Uterus (tissue), 2 donors: ENCODE measurements around the gene PAM.

Experiments
- CTCF ChIP-seq, 4 experiments: fragments of 200-600 bp in 2 of 4; fragments of 450-650 bp in 2 of 4; sonication (generic) in 2 of 4; IDR thresholded peaks; one replicate each; pipeline ENCODE4 v1.5.1; 2016 to 2019; ENCODE audit warnings: antibody characterized with exemption in 4 of 4, mild to moderate bottlenecking in 2 of 4, moderate library complexity in 1 of 4
- POLR2A ChIP-seq, 2 donors: fragments of 450-650 bp; IDR thresholded peaks; one replicate each; pipeline ENCODE4 v1.6.1; 2016; ENCODE audit warnings: antibody characterized with exemption in 2 of 2, mild to moderate bottlenecking in 1 of 2, moderate library complexity in 1 of 2

GRCh38 chr5:103000089-103000488 is 245.0 kb downstream of the PAM start:
- TF ChIP-seq CTCF (IDR thresholded peaks at IDR 0.05): no peak
- TF ChIP-seq POLR2A (IDR thresholded peaks at IDR 0.05): no peak
